Fibroblast of skin of abdomen (primary cell): ENCODE measurements around the gene EP300.

ENCODE experiments used
- DNase-seq: peaks from one replicate; pipeline ENCODE4 v3.0.0-alpha.2; 2013

The EP300 gene

DNA sequence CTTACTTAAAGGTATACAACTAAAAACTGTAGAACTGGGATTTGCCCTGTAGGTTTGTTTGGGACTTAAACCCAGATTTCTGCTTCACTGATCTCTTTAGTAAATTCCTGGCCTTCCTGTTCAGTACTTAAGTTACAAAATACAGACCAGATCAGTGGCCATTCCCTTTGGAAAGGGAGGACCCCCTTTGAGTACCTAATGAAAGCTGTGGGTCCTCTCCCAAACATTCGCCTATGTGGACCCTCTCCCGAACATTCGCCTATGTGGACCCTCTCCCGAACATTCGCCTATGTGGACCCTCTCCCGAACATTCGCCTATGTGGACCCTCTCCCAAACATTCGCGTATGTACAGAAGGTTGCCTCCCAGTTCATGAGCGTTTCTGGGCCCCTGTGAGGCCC, 123.0 kb downstream of the EP300 start:
- no peak for DNase-seq

DNA sequence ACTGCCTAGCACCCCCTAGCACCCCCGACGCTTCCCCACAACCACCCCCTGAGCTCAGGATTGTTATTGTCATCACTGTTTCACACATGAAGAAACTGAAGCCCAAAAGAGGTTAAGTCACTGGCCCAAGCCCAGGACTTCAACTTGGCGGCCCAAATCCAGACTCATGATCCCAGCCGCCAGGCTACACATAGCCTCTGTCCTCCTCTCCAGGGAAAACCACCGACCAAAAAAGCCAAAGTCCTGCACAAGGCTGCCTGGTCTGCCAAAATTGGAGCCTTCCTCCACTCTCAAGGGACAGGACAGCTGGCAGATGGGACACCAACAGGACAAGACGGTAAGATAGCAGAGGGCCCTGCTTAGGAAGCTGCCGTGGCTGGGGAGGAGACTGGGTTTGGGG, 123.5 kb downstream of the EP300 start:
- DNase-seq = no peak

DNA sequence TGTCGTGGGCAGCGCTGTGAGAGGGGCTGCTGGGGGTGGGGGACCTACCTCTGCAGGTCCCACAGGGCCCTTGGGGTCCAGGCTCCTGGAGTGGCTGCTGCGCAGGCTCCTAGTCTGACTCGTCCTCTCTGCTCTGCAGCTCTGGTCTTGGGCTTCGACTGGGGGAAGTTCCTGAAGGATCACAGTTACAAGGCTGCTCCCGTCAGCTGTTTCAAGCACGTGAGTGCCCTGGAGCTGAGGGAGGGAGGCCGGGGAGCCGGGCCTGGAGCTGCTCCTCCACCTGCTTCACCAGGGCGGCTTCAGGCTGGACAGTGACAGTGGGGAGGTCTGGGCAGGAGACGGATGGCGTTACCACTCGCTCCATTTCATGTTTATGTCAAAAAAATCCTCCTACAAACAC, 124.6 kb downstream of the EP300 start:
- DNase-seq = peak; percentile 4

- peak; percentile 88 for DNase-seq
Measured at GRCh38 chr22:41217553-41218157, 125.3 kb downstream of the EP300 start.

GRCh38 chr22:41222846-41223507, 130.6 kb downstream of the EP300 start:
- DNase-seq = no peak

- no peak for DNase-seq
Measured at GRCh38 chr22:41223535-41223934, 131.1 kb downstream of the EP300 start.

GRCh38 chr22:41226723-41227655, 134.6 kb downstream of the EP300 start:
- no peak for DNase-seq

DNA sequence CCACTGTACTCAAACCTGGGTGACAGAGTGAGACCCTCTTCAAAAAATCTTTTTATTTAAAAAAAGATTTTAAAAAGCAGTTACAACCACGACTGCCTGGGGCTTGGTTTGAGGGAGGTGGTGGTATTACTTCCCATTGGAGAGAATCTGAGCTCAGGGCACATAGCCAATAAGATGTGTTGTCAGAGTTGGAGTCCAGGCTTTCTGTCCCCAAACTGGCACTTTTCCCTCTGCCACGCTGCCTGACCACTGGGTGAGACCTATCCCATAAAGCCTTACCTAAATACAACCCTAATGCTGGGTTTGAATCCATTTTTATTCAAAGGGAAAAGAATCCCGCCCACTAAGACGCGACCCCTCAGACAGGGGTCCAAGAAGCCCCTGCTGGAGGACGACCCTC, 136.8 kb downstream of the EP300 start:
- DNase-seq = no peak
